ENCODE results near the gene MRPS34. TPM values are rescaled to one million over a fixed set of nuclear protein-coding genes. Genes with fewer than 3 reads are reported as not detected.

MRPS34 gene
- total RNA-seq, 1 donor = 50.9 TPM

GRCh38 chr16:1787322-1788094 lies 14.6 kb upstream of the MRPS34 start:
- no peak overlapping the region for H3K4me3 ChIP-seq (ENCODE audit: low read depth, low read length)
- DNase-seq (ENCODE audit: low read depth) = no peak
- no peak for TF ChIP-seq CTCF (IDR thresholded peaks at IDR 0.05; ENCODE audit: insufficient read depth, low read length)

GRCh38 chr16:1787056-1787321 lies 14.1 kb upstream of the MRPS34 start:
- no peak for TF ChIP-seq CTCF (IDR thresholded peaks at IDR 0.05; ENCODE audit: insufficient read depth, low read length)
- DNase-seq (ENCODE audit: low read depth) = no peak
- no peak overlapping the region for H3K4me3 ChIP-seq (ENCODE audit: low read depth, low read length)

- no peak overlapping the region for H3K4me3 ChIP-seq (ENCODE audit: low read depth, low read length)
- no peak for DNase-seq (ENCODE audit: low read depth)
- TF ChIP-seq CTCF (IDR thresholded peaks at IDR 0.05; ENCODE audit: insufficient read depth, low read length) = no peak
Measured at GRCh38 chr16:1786242-1787055, 13.5 kb upstream of the MRPS34 start.

- no peak overlapping the region for H3K4me3 ChIP-seq (ENCODE audit: low read depth, low read length)
- no peak for TF ChIP-seq CTCF (IDR thresholded peaks at IDR 0.05; ENCODE audit: insufficient read depth, low read length)
- DNase-seq (ENCODE audit: low read depth) = no peak
Measured at GRCh38 chr16:1785846-1786170, 12.9 kb upstream of the MRPS34 start.

- TF ChIP-seq CTCF (IDR thresholded peaks at IDR 0.05; ENCODE audit: insufficient read depth, low read length) = no peak
- no peak for DNase-seq (ENCODE audit: low read depth)
- H3K4me3 ChIP-seq (ENCODE audit: low read depth, low read length) = no peak overlapping the region
Measured at GRCh38 chr16:1784977-1785845, 12.3 kb upstream of the MRPS34 start.

- TF ChIP-seq CTCF (IDR thresholded peaks at IDR 0.05; ENCODE audit: insufficient read depth, low read length) = no peak
- DNase-seq (ENCODE audit: low read depth) = peak; percentile 100
- H3K4me3 ChIP-seq (ENCODE audit: low read depth, low read length) = peak within 1 kb of the TSS; percentile 83
Measured at GRCh38 chr16:1782408-1783264, 9.7 kb upstream of the MRPS34 start, which contains the start of the genes NUBP2 and SPSB3. Gene NUBP2 (plus strand): TSS chr16:1782960. CDS start chr16:1783021, 61 bp downstream. Gene SPSB3 (minus strand): TSS chr16:1782571. CDS start chr16:1781483, 1,088 bp downstream.

All from fibroblast of the aortic adventitia (primary cell).